ENCODE results near the gene PCDHGB4.

PCDHGB4 gene

GRCh38 chr5:141437221-141437620 is 49.7 kb downstream of the PCDHGB4 start:
- no peak for TF ChIP-seq EZH2phosphoT487 (IDR thresholded peaks at IDR 0.05; ENCODE audit: borderline replicate concordance, low read length)
- TF ChIP-seq, protein P1, sequence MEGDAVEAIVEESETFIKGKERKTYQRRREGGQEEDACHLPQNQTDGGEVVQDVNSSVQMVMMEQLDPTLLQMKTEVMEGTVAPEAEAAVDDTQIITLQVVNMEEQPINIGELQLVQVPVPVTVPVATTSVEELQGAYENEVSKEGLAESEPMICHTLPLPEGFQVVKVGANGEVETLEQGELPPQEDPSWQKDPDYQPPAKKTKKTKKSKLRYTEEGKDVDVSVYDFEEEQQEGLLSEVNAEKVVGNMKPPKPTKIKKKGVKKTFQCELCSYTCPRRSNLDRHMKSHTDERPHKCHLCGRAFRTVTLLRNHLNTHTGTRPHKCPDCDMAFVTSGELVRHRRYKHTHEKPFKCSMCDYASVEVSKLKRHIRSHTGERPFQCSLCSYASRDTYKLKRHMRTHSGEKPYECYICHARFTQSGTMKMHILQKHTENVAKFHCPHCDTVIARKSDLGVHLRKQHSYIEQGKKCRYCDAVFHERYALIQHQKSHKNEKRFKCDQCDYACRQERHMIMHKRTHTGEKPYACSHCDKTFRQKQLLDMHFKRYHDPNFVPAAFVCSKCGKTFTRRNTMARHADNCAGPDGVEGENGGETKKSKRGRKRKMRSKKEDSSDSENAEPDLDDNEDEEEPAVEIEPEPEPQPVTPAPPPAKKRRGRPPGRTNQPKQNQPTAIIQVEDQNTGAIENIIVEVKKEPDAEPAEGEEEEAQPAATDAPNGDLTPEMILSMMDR (IDR thresholded peaks at IDR 0.05; ENCODE audit: low read depth, low read length, poor library complexity, severe bottlenecking): no peak
- H3K9me3 ChIP-seq (ENCODE audit: control insufficient read depth, insufficient read depth, low read length): no peaks in the 10 kb centered on the region; the same call in 1 of the 2 replicates
- H4K20me1 ChIP-seq (ENCODE audit: control insufficient read depth, insufficient read depth, low read depth, low read length): no peaks in the 10 kb centered on the region
- H3K27ac ChIP-seq (ENCODE audit: low read depth, low read length): no peak overlapping the region
- H3F3A ChIP-seq (ENCODE audit: control insufficient read depth, insufficient read depth): no peaks in the 10 kb centered on the region
- no peaks in the 10 kb centered on the region for H3K27me3 ChIP-seq (ENCODE audit: control insufficient read depth, low read length)
- no peaks in the 10 kb centered on the region for H3K9me2 ChIP-seq (replicated peaks; ENCODE audit: control insufficient read depth, low read length)
- H3K79me2 ChIP-seq (ENCODE audit: control insufficient read depth, low read length): no peaks in the 10 kb centered on the region
- no peak overlapping the region for H3K4me3 ChIP-seq (ENCODE audit: low read length)
- H3K36me3 ChIP-seq (ENCODE audit: control insufficient read depth, low read length): no peaks in the 10 kb centered on the region; the same call in 1 of the 2 replicates
- peaks cover 3% of the 10 kb centered on the region for H3K4me1 ChIP-seq (ENCODE audit: control insufficient read depth, low read length)
- no peak overlapping the region for H3K4me2 ChIP-seq (ENCODE audit: low read length)

GRCh38 chr5:141439411-141440141 is 52.1 kb downstream of the PCDHGB4 start:
- no peaks in the 10 kb centered on the region for H3K9me2 ChIP-seq (replicated peaks; ENCODE audit: control insufficient read depth, low read length)
- no peak overlapping the region for H3K4me3 ChIP-seq (ENCODE audit: low read length)
- H3K4me2 ChIP-seq (ENCODE audit: low read length): no peak overlapping the region
- TF ChIP-seq EZH2phosphoT487 (IDR thresholded peaks at IDR 0.05; ENCODE audit: borderline replicate concordance, low read length): no peak
- H4K20me1 ChIP-seq (ENCODE audit: control insufficient read depth, insufficient read depth, low read depth, low read length): no peaks in the 10 kb centered on the region
- H3K27me3 ChIP-seq (ENCODE audit: control insufficient read depth, low read length): no peaks in the 10 kb centered on the region
- H3K79me2 ChIP-seq (ENCODE audit: control insufficient read depth, low read length): no peaks in the 10 kb centered on the region
- no peaks in the 10 kb centered on the region for H3K9me3 ChIP-seq (ENCODE audit: control insufficient read depth, insufficient read depth, low read length)
- H3K36me3 ChIP-seq (ENCODE audit: control insufficient read depth, low read length): no peaks in the 10 kb centered on the region; the same call in 1 of the 2 replicates
- no peak overlapping the region for H3K27ac ChIP-seq (ENCODE audit: low read depth, low read length)
- 0 out of 2 replicates have a peak, but pooled peaks cover 2% of the 10 kb centered on the region for H3F3A ChIP-seq (ENCODE audit: control insufficient read depth, insufficient read depth)
- peaks cover 15% of the 10 kb centered on the region for H3K4me1 ChIP-seq (ENCODE audit: control insufficient read depth, low read length)

All from DOHH2 (cell line).